Occipital lobe (tissue), 2 donors: Measurements from ENCODE around the gene LHX4. TPM values are rescaled to one million over a fixed set of nuclear protein-coding genes. Genes with fewer than 3 reads are reported as not detected.
"Not testable (repeated sequence)": the region's sequence is repeated elsewhere in the genome, so short reads cannot be mapped to it uniquely, and the experiment has no call there.

ENCODE experiments used
- DNase-seq: peaks from one replicate; lab custom pipeline; 2025; lab: John Stamatoyannopoulos, UW
- total RNA-seq: library from RNA; depleted of rRNA; stranded (reverse); fragments of >200 nt; gene quantifications from one replicate; pipeline ENCODE4 v1.2.3, GENCODE V29; 2014

The LHX4 gene
- total RNA-seq, 1 donor from 2014 or later = 0.31 TPM

DNA sequence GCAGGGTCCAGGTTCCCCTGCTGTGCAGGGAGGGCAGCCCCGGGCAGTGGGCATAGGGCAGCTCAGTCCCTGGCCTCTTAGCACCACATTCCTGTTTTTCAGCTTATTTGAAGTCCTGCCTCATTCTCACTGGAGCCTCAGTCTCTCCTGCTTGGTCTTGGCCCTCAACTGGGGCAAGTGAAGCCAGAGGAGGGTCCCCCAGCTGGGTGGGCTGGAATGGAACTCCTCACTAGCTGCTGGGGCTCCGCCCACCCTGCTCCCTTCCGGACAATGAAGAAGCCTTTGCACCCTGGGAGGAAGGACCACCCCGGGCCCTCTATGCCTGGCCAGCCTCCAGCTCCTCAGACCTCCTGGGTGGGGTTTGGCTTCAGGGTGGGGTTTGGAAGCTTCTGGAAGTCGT lies 32.8 kb upstream of the LHX4 start:
- DNase-seq = no peak

DNA sequence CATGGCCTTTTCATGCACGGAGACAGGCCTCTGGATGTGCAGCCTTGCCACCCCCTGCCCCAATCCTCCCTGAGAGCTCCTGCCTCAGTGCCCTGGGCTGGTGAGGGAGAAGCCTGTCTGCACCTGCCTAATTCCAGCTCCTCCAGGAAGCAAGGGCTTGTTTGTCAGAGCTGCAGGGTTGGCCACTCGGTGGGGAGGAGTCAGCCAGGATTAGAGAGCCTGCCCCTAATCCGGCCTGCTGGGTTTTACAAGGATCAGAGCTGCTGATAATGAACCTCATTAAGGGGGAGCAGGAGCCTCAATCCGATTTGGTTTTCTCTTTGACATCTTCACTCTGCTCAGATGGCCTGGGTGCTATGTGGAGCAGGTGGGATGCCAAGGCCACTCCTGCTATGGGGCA lies 31.9 kb upstream of the LHX4 start:
- no peak for DNase-seq

DNA sequence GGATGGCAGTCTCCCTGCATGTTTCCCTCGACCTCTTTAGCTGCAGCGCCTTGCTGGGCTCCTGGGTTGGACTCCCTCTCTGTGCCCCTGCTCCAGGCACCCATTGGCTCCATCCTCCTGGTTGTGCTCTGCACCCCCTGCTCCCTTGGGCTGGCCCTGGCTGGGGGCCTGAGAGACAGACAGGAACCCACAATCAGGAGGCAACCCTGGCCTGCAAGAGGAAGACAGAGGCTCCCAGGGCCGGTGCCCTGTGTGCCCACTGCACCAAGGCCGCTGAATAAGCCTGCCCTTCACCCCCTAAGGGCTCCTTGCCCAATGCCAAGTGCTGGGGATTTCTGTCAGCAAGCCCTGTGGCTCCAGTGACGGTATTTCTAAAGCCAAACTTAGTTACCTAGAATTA lies 31.5 kb upstream of the LHX4 start:
- DNase-seq = no peak

DNA sequence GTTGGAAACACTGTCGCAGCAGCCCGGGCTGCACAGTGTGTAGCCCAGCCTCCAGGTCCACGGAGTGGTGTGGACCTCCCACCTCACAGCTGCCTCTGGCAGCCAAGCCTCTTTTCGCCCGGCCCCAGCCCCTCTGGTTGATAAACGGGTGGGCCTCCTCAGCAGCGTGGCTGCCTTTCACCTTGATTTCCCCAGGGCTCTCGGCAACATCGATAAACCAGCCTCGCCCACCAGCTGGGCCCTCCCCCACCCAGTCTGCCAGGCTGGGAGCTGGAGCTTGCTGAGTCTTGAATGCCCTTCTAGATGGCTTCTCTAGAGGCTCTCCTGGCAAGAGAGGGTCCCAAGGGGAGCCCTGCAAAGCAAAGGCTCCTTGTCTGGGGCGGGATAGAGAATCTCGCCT lies 31.0 kb upstream of the LHX4 start:
- DNase-seq = no peak

DNA sequence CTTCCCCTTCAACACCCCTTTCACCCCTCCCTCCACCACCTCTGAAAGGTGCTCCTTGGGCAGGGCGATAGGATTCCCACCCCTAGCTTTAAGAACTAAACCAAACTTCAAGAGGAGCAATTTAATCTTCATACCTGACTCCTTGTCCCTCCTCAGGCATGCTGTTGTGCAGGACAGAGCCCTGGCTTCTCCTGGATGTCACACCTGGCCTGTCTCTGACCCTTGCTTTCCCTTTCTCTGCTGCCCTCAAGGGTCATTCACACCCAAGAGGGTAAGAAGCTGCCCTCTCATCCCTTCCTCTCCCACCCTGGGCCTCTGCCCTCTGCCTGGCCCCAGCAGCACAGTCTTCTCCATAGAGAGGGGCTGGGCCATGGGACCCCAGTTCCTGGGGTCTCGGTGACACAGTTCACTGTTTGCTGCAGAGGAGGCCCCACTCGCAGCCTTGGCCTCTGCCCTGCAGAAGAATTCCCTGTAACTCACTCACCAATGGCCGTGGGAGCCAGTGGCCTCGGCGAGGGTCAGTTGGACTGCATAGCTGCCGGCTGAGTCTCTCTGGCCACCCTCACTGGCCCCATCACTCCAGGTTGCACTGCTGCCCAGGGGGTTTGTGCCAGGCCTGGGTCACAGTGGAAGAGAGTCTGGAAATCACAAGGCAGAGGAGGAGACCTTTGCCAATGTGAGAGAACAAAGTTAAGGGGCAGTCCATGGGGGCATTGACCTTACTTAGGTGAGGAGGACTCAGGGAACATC lies 28.4 kb upstream of the LHX4 start:
- DNase-seq = no peak

DNA sequence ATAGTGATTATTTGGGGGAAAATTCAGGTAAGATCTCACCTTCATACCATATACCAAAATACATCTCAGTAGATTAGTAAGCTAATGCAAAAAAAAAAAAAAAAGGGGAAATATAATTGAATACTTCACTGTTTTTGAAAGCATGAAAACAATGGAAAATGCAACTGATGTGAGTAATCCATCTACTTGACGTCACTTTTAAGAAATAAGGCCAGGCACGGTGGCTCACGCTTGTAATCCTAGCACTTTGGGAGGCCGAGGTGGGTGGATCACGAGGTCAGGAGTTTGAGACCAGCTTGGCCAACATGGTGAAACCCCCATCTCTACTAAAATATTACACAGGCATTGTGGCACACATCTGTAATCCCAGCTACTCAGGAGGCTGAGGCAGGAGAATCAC lies 27.5 kb upstream of the LHX4 start:
- not testable (repeated sequence) for DNase-seq

DNA sequence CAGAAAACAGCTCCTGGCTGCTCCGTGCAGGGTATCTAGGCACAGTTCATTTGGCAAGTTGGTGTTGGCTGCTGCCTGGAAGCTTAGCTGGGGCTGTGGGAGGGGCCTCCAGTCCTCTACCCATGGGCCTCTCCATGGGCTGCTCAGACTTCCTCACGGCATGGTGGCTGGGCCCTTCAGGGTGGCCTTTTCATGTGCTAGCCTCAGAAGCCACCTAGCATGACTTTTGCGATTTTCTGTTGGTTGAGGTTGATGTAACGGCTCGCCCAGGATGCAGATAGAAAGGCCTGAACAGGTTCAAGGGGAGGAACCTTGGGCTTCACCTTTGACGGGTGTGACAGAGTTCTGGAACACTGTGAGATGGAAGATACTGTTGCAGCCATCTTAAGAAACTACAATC lies 25.8 kb upstream of the LHX4 start:
- no peak for DNase-seq

DNA sequence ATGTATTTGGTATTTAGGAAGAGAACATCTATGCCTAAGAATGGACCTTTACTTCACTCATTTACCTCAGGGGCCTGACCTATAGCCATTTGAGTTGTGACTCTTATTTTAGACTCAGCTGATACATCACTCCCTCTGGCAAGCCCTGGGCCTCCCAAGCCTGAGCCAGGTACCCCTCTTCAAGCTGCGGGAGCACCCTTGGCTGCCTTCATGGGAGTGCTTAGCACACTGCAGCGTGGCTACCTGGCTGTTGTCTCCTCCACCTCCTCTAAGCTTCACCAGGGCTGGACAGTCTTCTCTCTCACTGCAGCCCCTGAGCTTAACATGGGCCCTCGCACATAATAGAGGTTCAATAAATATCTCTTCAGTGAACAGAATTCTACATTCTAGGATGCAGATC lies 23.5 kb upstream of the LHX4 start:
- DNase-seq = no peak

DNA sequence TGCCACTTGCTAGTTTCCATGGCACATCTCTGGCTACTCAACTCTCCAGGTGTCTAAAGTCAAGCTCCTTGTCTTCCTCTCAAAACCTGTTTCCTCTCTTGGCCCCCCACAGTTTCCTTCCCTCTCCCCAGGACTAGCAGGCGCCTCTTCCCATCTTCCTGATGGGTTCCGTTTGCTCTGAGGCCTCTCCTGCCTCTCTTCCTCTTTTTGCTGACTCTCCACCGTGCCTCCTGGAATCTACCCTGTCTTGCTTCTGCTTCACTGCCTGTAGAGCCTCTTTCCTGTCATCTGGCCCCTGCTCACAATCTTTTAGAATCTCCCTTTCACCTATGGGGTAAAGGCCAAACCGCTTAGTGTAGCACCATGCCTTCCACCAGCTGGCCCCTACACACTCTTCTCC lies 21.8 kb upstream of the LHX4 start:
- no peak for DNase-seq

DNA sequence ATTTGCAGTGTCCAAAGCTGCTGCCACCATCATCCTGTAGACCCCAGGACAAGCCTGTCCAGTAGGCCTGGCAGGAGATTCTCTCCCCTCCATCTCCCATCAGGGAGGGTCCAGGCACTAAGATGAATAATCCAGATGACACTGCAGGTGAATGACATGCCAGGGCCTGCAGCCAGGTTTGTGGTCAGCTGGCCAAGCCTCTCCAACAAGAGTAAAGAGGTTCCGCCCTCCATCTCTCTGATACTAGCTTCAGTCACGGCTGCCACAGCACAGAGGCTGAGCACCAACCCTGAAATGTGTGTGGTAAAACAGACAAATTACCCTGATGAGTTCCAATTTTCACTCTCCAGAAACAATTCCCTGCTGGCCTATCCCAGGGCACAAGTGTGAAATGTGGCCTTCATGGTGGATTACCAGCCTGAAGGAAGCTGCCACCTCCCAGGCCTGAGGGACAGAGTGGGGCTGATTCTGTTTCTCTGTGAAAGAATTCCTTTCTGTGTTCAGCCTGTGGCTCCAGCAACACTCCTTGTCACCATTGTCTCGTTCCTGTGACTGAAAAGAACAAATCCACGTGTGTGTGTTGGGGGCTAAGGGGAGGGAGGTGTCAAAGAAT lies 19.9 kb upstream of the LHX4 start:
- no peak for DNase-seq

DNA sequence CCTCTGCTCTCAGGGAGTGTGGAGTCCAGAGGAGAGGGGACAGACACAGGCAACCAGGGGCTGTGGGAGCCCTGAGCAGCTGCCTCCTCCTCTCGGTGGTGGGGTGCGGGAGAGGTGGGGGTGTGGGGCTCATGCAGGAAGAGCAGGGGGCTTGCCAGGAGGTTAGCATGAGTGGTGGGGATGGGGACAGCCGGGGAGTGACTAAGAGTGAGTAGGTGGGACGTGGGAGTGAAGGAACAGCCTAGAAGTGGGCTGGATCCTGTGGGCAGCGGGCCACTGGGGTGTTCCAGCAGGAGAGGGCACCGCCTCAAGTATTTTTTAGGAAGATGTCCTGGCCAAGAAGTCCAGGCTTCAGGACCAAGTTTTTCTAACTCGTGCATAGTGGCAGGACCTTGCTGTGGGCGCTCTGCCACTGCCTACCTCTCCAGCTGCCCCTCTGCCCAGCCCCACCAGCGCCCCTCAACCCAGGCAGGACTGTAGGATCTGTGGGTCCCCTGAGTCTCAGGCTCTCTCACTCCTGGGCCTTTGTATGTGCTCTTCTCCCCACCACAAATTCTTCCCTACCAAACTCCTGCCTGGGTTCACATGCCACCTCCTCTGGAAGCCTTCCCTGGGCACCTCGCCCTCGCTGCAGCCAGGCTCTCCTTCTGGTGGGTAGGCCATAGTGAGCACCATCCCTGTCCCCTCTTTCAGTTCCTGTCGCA lies 18.8 kb upstream of the LHX4 start:
- no peak for DNase-seq

DNA sequence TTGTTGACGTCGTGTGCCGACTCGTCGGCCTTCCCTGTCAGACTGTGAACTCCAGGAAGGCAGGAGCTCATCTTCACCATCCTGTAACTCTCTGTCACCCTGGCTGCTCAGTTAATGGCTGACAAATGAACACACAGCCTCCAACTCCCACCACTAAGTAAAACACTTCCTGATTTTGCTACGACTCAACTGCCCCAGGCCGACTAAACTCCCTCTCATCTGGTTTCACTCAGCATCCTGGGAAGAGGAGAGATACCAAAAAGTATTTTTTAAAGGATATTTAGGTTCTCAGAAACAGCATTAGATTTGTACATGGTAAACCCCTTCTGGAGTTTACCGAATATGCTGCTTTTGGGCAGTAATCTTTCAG lies 18.2 kb upstream of the LHX4 start:
- no peak for DNase-seq

DNA sequence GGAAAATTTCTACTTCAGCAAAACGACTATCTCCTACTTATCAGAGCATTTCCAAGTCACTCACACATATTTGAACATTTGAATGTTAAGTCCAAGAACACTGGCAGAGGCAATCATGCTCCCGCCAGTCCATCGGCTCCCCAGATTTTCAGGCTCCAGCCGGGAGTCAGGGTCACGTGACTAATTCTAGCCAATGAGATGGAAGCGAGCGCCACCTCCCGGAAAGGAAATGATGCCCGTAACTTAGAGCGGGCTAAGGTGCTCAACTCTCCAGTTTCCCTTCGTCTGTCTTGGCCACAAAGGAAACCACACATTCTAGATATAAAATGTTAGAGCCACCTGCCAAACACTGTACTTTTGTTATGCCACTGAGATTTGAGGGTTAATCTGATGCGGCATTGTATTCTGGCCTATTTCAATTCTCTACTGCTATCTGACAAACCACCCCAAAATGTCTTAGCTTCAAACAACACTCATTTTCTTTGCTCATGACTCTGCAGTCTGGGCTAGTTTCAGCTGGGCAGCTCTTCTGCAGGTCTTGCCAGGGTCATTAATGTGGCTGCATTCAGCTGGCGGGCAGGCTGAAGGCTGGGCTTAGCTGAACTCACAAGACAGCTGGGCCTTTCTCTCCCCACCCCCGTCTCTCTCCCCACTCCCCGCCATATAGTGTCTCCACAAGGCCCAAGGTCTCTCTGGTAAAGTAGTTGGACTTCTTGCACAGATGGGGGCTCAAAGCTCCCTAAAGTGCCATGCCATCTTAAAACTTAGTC lies 16.5 kb upstream of the LHX4 start:
- DNase-seq = no peak

DNA sequence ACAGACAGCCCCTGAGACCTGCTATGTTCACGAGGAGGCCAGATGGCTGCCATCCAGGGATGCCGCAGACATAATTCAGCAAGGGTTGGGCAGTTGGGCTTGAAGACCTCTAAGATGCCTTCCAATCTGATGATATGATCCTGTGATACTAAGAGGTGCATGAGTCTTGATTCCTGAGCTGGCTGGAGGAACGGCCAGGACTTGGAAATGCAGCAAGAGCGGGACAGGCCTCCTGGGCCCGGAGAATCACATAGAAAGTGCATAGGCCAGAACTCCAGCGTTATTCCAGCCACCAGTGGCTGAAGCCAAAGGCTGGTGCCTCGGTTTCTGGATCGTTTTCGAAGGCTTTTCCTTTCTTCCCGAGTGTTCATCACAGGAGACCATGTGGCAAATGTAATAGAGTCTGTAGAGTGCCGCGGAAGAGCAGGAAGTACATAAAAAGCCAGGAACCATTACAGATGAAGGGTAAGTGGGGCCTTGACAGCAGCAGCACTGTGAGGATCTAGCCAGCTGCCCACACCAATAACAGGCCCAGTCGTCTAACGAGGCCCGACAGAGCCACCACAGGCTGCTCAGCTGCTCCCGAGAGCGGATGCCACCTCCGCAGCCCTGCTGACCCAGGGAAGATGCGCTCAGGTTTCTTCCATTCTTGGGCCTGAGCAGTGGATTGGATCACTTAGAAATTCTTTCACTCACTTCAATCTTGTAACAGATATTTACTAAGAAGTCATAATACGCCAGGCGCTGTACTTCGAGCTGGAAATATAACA lies 14.0 kb upstream of the LHX4 start:
- DNase-seq = no peak

DNA sequence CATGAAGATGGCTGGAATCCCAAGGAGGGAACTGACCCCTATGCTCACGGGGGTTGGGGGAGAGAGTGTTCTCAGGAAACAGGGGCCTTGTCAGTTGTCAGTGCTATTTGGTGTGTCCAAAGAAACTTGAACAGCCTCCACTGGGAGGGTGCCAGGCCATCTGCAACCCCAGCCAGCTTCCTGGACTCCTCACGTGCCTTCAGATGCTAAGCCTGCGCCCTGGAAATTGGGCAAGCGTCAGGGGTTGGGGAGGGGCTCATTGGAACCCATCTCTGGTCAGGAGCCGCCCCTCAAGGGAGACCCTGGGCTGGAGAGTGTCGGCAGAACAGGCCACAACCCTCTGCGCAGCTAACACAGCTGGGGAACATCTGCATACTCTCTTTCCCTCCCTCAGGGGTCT lies 13.1 kb upstream of the LHX4 start:
- no peak for DNase-seq

DNA sequence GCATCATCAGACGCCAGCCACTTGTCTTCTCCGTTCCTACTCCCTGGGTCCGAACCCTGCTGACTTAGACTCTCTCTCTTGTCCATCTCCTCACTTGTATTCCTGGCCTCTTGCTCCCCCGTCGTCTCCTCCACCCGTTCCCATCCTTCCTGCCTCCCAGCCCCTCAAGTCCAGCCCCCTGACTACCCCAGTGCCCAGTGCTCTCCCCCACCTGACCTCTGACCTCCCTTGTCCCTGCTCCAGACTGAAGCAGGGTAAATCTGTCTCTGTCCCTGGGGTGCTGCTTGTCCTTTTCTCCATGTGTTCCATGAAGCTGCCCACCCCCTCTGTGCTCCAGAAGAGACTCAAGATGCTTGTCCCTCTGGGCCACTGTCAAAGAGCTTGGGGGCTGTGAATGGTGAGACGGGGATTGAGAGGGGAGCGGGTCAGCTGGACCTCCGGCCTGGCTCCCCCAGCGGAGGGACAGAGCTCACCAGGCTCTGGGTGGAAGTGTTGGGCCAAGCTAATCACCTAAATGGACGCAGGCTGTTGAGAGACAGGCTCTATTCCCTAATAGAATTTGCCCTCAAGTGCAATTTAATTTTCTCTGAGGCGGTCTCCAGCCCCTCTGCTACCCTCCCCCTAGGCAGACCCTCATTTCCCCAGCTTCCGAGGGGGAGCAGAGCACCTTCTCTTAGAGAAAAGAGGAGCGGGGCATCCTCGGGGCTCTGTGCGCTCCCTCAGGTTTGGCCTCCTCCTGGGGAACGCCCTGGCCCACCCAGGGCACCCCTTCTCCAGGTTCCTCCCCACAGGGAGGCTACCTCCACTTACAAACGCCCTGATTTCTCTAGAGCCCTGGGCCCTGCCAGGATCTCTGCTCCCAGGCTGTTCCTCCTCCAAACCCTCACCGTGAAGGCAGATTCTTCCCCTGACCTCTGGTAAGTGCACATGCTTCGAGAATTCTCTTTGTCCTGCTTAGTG lies 11.0 kb upstream of the LHX4 start:
- no peak for DNase-seq

DNA sequence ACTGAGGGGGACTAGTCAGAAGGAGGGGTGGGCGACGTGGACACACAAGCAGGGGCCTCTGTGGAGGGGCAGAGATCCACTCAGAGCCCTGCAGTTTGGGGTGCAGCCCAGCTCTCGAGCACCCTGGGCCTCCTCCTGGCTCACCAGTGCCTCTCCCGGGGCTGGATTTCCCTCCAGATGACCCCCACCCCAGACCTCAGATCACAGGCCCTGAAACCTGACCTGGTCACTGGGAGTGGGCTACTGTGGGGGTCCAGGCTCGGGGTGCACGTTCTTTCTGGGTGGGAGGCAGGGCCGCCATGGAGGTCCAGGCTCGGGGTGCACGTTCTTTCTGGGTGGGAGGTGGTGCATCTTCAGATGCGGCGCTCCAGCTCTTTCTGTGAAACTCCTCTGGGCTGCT lies 10.3 kb upstream of the LHX4 start:
- DNase-seq = no peak

DNA sequence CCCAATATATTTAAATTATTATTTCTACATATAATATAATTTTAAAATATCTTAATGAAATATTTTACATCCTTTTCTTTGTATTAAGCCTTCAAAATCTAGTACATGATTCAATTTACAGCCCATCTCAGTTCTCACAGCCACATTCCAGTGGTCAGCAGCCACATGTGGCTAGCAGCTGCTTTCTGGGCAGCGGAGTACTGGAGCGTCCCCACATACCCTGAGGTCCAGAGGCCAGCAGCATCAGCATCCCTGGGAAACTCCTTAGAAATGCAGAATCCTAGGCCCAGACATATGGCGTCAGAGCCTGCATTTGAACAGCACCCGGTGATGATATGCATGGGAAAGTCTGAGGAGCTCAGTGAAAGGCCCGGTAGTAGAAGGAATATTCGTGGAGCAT lies 8.6 kb upstream of the LHX4 start:
- DNase-seq = no peak

DNA sequence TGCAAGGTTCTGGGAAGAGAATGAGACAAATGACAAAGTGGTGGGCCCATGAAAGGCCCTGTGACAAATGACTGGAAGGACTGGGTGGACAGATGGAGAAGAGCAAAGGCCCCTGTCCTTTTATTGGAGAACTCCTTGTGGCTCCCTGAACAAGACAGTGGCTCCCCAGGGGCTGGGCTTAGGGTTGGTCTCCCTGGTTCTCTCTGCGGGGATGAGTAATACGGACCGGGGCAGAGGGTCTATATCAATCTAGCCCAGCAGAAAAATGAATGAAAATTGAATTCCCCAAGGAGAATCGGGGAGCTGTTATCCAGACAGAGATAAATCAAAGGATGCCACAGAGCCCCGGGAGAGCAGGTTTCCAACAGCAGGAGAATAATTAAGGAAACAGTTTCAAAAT lies 5.2 kb upstream of the LHX4 start:
- DNase-seq = no peak

DNA sequence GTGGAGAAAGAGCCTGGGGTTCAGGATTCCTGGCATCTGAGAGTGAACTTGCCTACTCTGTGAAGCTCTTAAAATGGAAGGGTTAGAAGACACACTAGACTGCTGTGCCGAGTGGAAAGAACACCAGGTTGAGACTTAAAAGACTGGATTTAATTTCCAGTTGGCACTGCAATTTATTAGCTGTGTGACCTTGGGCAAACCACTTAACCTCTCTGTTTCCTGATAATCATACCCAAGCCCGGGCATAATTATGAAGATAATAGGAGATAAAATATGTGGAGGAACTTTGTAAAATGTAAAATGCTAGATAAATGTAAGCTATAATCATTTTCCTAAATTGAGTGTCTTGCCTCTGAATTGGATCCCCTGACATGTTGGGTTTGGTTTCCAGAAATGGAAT lies 4.7 kb upstream of the LHX4 start:
- no peak for DNase-seq
